ENCODE measurements around the gene TLE2.
A peak's percentile ranks its signal among the peaks of the same experiment; 100 is the strongest.
"Not testable (repeated sequence)": the region's sequence is repeated elsewhere in the genome, so short reads cannot be mapped to it uniquely, and the experiment has no call there.

Gene TLE2

DNA sequence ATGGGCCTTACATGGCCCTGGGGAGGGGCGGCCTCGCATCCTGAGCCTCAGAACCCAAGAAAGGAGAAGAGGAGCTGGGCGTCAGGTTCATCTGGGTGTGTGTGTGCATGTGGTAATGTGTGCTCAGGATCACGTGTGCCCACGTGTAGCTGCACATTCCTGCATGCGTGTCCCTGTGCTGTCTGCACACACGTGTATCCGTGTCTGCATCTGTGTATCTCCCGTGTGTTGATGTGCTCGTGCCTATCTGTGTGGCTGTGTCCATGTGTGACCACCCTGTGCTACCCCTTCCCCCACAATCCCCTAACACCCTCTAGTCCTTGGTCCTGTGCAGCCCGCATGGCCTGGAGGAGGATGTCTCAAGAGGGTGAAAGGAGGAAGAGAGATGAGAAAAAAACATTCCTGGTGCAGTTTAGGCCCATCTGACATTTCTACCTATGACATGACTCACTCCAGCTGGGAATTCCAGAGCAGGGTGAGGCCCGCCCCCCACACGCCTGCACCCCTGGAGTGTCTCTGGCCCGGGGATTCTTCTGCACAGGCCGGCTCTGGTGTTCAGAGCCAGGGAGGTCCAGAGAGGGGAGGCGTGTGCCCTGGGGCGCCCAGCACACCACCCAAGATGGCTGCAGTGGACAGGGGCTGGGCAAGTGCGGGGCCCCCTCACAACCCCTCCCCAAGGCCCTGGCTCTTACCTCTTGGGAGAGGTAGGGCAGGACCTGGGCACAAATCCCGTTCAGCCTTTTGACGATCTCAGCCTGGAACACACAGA, 26.1 kb upstream of the TLE2 start:
- H3K4me1 ChIP-seq (ENCODE audit: control insufficient read depth, insufficient read depth, low read length) = peaks cover 42% of the 10 kb centered on the region
- H3K27ac ChIP-seq (ENCODE audit: low read depth, low read length) = peak overlapping the region; percentile 63
- no peaks in the 10 kb centered on the region for H3K27me3 ChIP-seq (ENCODE audit: control insufficient read depth, insufficient read depth, low read length)
- H3K9ac ChIP-seq (ENCODE audit: low read depth, low read length) = no peak overlapping the region
- H3K36me3 ChIP-seq (ENCODE audit: control insufficient read depth, insufficient read depth, low read length) = peaks cover 41% of the 10 kb centered on the region
- no peaks in the 10 kb centered on the region for H3K9me3 ChIP-seq (ENCODE audit: control insufficient read depth, insufficient read depth, low read length)
- no peak overlapping the region for H3K4me3 ChIP-seq (ENCODE audit: low read depth, low read length)

- no peaks in the 10 kb centered on the region for H3K27me3 ChIP-seq (ENCODE audit: control insufficient read depth, insufficient read depth, low read length)
- no peak overlapping the region for H3K27ac ChIP-seq (ENCODE audit: low read depth, low read length)
- no peak overlapping the region for H3K4me3 ChIP-seq (ENCODE audit: low read depth, low read length)
- no peaks in the 10 kb centered on the region for H3K9me3 ChIP-seq (ENCODE audit: control insufficient read depth, insufficient read depth, low read length)
- H3K9ac ChIP-seq (ENCODE audit: low read depth, low read length) = no peak overlapping the region
- H3K36me3 ChIP-seq (ENCODE audit: control insufficient read depth, insufficient read depth, low read length) = peaks cover 35% of the 10 kb centered on the region
- H3K4me1 ChIP-seq (ENCODE audit: control insufficient read depth, insufficient read depth, low read length) = peaks cover 42% of the 10 kb centered on the region
These were observed 25.3 kb upstream of the TLE2 start for GRCh38 chr19:3054265-3054971.

DNA sequence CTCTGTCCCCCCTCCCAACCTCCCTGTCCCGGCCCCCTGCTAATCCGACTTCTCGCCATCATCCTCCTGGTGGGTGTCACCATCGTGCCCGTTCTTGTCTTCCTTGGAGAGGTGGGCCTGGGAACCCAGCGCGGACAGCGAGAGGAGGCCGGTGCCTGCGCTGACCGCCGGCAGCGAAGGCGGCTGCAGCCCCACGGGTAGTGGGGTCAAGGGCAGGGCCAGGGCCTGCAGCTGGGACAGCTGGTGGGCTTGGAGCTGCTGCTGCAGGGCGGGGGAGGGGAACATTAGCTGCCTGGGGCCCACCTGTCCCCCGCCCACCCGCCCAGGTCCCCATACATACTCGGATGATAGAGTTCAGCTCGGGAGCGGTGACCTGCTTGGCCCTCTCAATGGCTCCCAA, 24.7 kb upstream of the TLE2 start:
- H3K27ac ChIP-seq (ENCODE audit: low read depth, low read length) = no peak overlapping the region
- peaks cover 31% of the 10 kb centered on the region for H3K36me3 ChIP-seq (ENCODE audit: control insufficient read depth, insufficient read depth, low read length)
- no peak overlapping the region for H3K9ac ChIP-seq (ENCODE audit: low read depth, low read length)
- no peaks in the 10 kb centered on the region for H3K27me3 ChIP-seq (ENCODE audit: control insufficient read depth, insufficient read depth, low read length)
- H3K9me3 ChIP-seq (ENCODE audit: control insufficient read depth, insufficient read depth, low read length) = no peaks in the 10 kb centered on the region
- H3K4me1 ChIP-seq (ENCODE audit: control insufficient read depth, insufficient read depth, low read length) = peaks cover 42% of the 10 kb centered on the region
- H3K4me3 ChIP-seq (ENCODE audit: low read depth, low read length) = no peak overlapping the region

- Histone ChIP-seq H3K27me3 (ENCODE audit: control insufficient read depth, insufficient read depth, low read length) (no peaks in the 10 kb centered on the region), H3K4me3 (ENCODE audit: low read depth, low read length) (no peak overlapping the region), H3K36me3 (ENCODE audit: control insufficient read depth, insufficient read depth, low read length) (peaks cover 26% of the 10 kb centered on the region), H3K9ac (ENCODE audit: low read depth, low read length) (no peak overlapping the region), H3K9me3 (ENCODE audit: control insufficient read depth, insufficient read depth, low read length) (no peaks in the 10 kb centered on the region), H3K27ac (ENCODE audit: low read depth, low read length) (no peak overlapping the region), H3K4me1 (ENCODE audit: control insufficient read depth, insufficient read depth, low read length) (peaks cover 36% of the 10 kb centered on the region)
These were observed 24.1 kb upstream of the TLE2 start for GRCh38 chr19:3053218-3053621.

- peaks cover 17% of the 10 kb centered on the region for H3K36me3 ChIP-seq (ENCODE audit: control insufficient read depth, insufficient read depth, low read length)
- H3K27ac ChIP-seq (ENCODE audit: low read depth, low read length); H3K9ac ChIP-seq (ENCODE audit: low read depth, low read length); H3K4me3 ChIP-seq (ENCODE audit: low read depth, low read length); H3K27me3 ChIP-seq (ENCODE audit: control insufficient read depth, insufficient read depth, low read length); H3K9me3 ChIP-seq (ENCODE audit: control insufficient read depth, insufficient read depth, low read length): not testable (repeated sequence)
- peaks cover 20% of the 10 kb centered on the region for H3K4me1 ChIP-seq (ENCODE audit: control insufficient read depth, insufficient read depth, low read length)
These were observed 20.9 kb upstream of the TLE2 start for GRCh38 chr19:3050016-3050415.

GRCh38 chr19:3049089-3049488, 20.0 kb upstream of the TLE2 start:
- H3K9ac ChIP-seq (ENCODE audit: low read depth, low read length) = no peak overlapping the region
- no peak overlapping the region for H3K27ac ChIP-seq (ENCODE audit: low read depth, low read length)
- 0 out of 2 replicates have a peak, but pooled peaks cover 5% of the 10 kb centered on the region for H3K27me3 ChIP-seq (ENCODE audit: control insufficient read depth, insufficient read depth, low read length)
- no peaks in the 10 kb centered on the region for H3K9me3 ChIP-seq (ENCODE audit: control insufficient read depth, insufficient read depth, low read length)
- no peak overlapping the region for H3K4me3 ChIP-seq (ENCODE audit: low read depth, low read length)
- H3K4me1 ChIP-seq (ENCODE audit: control insufficient read depth, insufficient read depth, low read length) = peaks cover 13% of the 10 kb centered on the region
- H3K36me3 ChIP-seq (ENCODE audit: control insufficient read depth, insufficient read depth, low read length) = peaks cover 7% of the 10 kb centered on the region

DNA sequence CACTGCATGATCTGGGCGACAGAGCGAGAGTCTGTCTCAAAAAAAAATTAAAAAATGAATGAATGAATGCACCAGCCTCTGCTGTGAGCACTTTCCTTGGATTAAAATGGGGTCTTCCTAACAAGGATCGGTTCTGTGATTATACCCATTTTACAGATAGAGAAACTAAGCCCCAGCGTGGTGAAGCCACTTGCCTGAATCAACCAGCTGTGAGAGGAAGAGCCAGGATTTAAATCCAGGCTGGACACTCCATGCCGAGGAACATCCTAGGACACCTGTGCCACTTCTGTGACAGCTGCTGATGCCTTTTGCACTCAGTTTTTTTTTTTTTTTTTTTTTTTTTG, 19.1 kb upstream of the TLE2 start:
- H3K27me3 ChIP-seq (ENCODE audit: control insufficient read depth, insufficient read depth, low read length) = 0 out of 2 replicates have a peak, but pooled peaks cover 5% of the 10 kb centered on the region
- H3K4me1 ChIP-seq (ENCODE audit: control insufficient read depth, insufficient read depth, low read length) = peaks cover 6% of the 10 kb centered on the region
- no peak overlapping the region; the same call in 1 of the 2 replicates for H3K4me3 ChIP-seq (ENCODE audit: low read depth, low read length)
- H3K9me3 ChIP-seq (ENCODE audit: control insufficient read depth, insufficient read depth, low read length) = no peaks in the 10 kb centered on the region
- H3K9ac ChIP-seq (ENCODE audit: low read depth, low read length) = no peak overlapping the region
- no peaks in the 10 kb centered on the region for H3K36me3 ChIP-seq (ENCODE audit: control insufficient read depth, insufficient read depth, low read length)
- no peak overlapping the region for H3K27ac ChIP-seq (ENCODE audit: low read depth, low read length)

- peaks cover 7% of the 10 kb centered on the region for H3K4me1 ChIP-seq (ENCODE audit: control insufficient read depth, insufficient read depth, low read length)
- peak overlapping the region; percentile 33 for H3K27ac ChIP-seq (ENCODE audit: low read depth, low read length)
- peak overlapping the region; percentile 60 for H3K4me3 ChIP-seq (ENCODE audit: low read depth, low read length)
- H3K9me3 ChIP-seq (ENCODE audit: control insufficient read depth, insufficient read depth, low read length) = no peaks in the 10 kb centered on the region
- H3K9ac ChIP-seq (ENCODE audit: low read depth, low read length) = no peak overlapping the region
- no peaks in the 10 kb centered on the region for H3K36me3 ChIP-seq (ENCODE audit: control insufficient read depth, insufficient read depth, low read length)
- H3K27me3 ChIP-seq (ENCODE audit: control insufficient read depth, insufficient read depth, low read length) = 0 out of 2 replicates have a peak, but pooled peaks cover 5% of the 10 kb centered on the region
These were observed 18.6 kb upstream of the TLE2 start for GRCh38 chr19:3047496-3048189.

- Histone ChIP-seq H3K9me3 (ENCODE audit: control insufficient read depth, insufficient read depth, low read length) (no peaks in the 10 kb centered on the region), H3K9ac (ENCODE audit: low read depth, low read length) (no peak overlapping the region), H3K4me3 (ENCODE audit: low read depth, low read length) (peak overlapping the region; percentile 60), H3K27me3 (ENCODE audit: control insufficient read depth, insufficient read depth, low read length) (0 out of 2 replicates have a peak, but pooled peaks cover 5% of the 10 kb centered on the region), H3K36me3 (ENCODE audit: control insufficient read depth, insufficient read depth, low read length) (no peaks in the 10 kb centered on the region), H3K4me1 (ENCODE audit: control insufficient read depth, insufficient read depth, low read length) (peaks cover 10% of the 10 kb centered on the region), H3K27ac (ENCODE audit: low read depth, low read length) (peak overlapping the region; percentile 33)
These were observed 17.8 kb upstream of the TLE2 start for GRCh38 chr19:3046698-3047495.

GRCh38 chr19:3045885-3046697, 17.0 kb upstream of the TLE2 start:
- Histone ChIP-seq H3K27me3 (ENCODE audit: control insufficient read depth, insufficient read depth, low read length) (0 out of 2 replicates have a peak, but pooled peaks cover 5% of the 10 kb centered on the region), H3K36me3 (ENCODE audit: control insufficient read depth, insufficient read depth, low read length) (no peaks in the 10 kb centered on the region), H3K9me3 (ENCODE audit: control insufficient read depth, insufficient read depth, low read length) (no peaks in the 10 kb centered on the region), H3K4me1 (ENCODE audit: control insufficient read depth, insufficient read depth, low read length) (peaks cover 10% of the 10 kb centered on the region), H3K4me3 (ENCODE audit: low read depth, low read length) (peak overlapping the region; percentile 48), H3K9ac (ENCODE audit: low read depth, low read length) (no peak overlapping the region), H3K27ac (ENCODE audit: low read depth, low read length) (no peak overlapping the region)

All from HUES48 (cell line).